Choroid plexus epithelial cell (primary cell): ENCODE data around the gene VCP.
"Not testable (repeated sequence)": the region's sequence is repeated elsewhere in the genome, so short reads cannot be mapped to it uniquely, and the experiment has no call there.

ENCODE experiments used
- DNase-seq: peaks from one replicate; pipeline ENCODE4 v3.0.0-alpha.2; 2010; ENCODE audit warnings: low read depth
- H3K4me3 ChIP-seq: 2 replicates; pipeline ENCODE4 v1.5.1; 2011; ENCODE audit warnings: low read depth, mild to moderate bottlenecking, control low read depth, low read length, moderate library complexity
- TF ChIP-seq, protein P1 (sequence below): conservative IDR thresholded peaks from 2 replicates; pipeline ENCODE4 v1.5.1; 2011; ENCODE audit warnings: low read depth, mild to moderate bottlenecking, control low read depth, inconsistent platforms, low read length, moderate library complexity

Gene VCP

DNA sequence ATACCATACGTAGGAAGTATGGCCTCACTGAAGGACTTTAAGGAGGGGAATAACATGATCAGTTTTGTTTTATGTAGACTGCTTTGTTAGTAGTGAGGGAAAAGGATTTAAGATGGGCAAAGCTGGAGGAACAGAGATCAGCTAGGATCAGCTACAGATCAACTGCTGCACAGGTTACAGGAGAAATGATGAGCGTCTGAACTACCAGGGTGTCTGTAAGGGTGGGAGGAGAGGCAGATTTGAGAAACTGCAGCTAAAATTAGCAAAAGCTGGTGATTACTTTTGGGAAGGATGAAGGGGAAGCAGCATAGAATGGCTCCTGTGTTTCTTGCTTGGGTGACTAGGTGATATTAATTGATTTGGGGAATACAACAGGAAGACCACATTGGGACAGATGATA, 39.3 kb downstream of the VCP start:
- no peak for DNase-seq
- TF ChIP-seq, protein P1, sequence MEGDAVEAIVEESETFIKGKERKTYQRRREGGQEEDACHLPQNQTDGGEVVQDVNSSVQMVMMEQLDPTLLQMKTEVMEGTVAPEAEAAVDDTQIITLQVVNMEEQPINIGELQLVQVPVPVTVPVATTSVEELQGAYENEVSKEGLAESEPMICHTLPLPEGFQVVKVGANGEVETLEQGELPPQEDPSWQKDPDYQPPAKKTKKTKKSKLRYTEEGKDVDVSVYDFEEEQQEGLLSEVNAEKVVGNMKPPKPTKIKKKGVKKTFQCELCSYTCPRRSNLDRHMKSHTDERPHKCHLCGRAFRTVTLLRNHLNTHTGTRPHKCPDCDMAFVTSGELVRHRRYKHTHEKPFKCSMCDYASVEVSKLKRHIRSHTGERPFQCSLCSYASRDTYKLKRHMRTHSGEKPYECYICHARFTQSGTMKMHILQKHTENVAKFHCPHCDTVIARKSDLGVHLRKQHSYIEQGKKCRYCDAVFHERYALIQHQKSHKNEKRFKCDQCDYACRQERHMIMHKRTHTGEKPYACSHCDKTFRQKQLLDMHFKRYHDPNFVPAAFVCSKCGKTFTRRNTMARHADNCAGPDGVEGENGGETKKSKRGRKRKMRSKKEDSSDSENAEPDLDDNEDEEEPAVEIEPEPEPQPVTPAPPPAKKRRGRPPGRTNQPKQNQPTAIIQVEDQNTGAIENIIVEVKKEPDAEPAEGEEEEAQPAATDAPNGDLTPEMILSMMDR, result no peak
- H3K4me3 ChIP-seq, result no peak overlapping the region

DNA sequence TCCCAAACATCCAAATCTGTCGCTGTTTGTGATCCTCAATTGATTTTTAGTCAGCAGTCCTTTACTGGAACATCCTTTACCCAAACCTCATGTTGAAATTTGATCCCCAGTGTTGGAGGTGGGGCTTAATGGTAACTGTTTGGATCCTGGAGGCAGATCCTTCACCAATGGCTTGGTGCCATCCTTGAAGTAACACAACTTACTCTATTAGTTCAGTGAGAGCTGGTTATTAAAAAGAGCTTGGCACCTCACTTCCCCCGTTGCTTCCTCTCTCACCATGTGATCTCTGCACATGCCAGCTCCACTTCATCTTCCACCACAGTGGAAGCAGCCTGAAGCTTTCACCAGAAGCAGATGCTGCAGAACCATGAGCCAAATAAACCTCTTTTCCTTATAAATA, 42.6 kb downstream of the VCP start:
- H3K4me3 ChIP-seq, result no peak overlapping the region
- TF ChIP-seq, protein P1, result no peak
- DNase-seq, result peak; percentile 39

DNA sequence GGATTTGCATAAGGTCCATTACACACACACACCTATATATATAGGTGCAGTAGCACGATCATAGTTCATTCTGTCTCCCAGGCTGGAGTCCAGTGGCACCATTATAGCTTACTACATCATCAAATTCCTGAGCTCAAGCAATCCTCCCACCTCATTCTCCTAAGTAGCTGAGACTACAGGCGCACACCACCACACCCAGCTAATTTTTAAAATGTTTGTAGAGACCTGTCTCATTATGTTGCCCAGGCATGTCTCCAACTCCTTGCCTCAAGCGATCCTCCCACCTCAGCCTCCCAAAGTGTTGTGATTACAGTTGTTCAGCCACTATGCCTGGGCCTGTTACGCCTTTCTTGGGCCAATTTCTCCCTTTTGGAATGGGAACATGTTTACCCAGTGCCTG, 43.2 kb downstream of the VCP start:
- DNase-seq, result no peak
- TF ChIP-seq, protein P1, result no peak
- H3K4me3 ChIP-seq, result no peak overlapping the region

DNA sequence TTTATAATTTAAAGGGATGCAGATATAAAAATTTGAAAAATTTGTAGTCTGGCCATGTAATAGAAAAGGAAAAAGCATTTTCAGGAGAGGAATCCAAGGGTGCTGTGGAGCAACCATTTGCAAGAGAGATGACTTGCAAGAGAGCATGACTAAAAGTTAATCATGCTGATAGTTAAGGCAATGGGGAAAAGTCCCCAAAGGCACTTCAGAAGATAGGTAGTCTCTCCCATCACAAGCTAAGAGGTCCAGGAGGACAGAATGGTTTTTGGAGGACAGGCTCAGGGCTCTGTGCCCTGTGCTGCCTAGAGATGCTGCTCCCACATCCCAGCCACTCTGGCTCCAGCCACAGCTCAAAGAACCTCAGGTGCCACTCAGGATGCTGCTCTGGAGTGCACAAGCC, 44.1 kb downstream of the VCP start:
- no peak for DNase-seq
- TF ChIP-seq, protein P1, result no peak
- no peak overlapping the region for H3K4me3 ChIP-seq

DNA sequence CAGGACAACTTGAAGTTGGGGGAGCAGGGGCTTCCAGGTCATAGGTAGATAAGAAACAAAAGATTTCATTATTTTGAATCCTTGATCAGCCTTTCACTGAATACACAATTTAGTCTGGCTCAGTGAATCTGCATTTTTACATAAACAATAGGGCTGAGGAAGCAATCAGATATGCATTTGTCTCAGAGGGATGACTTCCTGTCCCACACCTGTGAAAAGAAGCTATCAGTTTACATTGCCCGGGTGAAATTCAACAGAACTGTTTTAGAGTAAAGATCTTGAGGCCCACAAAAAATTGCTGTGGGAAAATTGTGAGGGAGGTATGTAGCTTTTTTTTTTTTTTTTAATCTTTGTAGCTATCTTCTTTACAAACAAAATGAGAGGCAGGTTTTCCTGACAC, 44.6 kb downstream of the VCP start:
- DNase-seq, result no peak
- H3K4me3 ChIP-seq, result no peak overlapping the region
- TF ChIP-seq, protein P1, result no peak

DNA sequence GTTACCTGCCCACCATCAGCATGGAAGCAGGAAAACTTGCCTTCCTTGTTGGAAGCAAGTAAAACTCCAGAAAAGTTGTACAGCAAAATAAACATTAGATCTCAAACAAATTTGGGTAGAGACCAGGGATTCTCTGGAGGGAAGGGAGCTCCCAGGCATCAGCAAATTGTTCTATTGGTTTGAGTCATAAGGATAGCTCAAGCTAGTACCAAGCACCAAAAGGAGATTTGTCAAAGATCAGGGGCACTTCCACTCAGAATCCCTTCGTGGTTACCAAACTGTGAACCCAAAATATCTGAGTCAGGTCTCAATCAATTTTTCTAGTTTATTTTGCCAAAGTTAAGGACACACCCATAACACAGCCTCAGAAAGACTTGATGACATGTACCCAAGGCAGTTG, 45.1 kb downstream of the VCP start:
- TF ChIP-seq, protein P1, result no peak
- no peak overlapping the region for H3K4me3 ChIP-seq
- no peak for DNase-seq

DNA sequence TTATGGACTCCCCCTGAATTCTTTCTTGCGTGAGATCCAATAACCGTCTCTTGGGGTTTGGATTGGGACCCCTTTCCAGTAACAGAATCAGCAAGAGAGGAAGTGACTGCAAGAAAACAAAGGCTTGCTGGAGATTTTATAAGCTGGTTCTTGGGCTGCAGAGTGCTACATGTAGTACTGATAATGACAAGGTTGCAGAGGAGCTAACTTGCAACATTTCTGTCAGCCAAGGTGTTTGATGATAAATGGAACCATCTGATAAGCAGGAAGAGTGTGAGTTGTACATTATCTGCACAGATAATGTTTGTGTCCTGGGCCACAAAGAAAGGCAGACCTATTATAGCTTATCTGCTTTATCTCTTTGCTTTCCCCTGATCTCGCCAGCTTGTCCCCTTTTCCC, 45.8 kb downstream of the VCP start:
- TF ChIP-seq, protein P1, result no peak
- no peak for DNase-seq
- H3K4me3 ChIP-seq, result no peak overlapping the region

DNA sequence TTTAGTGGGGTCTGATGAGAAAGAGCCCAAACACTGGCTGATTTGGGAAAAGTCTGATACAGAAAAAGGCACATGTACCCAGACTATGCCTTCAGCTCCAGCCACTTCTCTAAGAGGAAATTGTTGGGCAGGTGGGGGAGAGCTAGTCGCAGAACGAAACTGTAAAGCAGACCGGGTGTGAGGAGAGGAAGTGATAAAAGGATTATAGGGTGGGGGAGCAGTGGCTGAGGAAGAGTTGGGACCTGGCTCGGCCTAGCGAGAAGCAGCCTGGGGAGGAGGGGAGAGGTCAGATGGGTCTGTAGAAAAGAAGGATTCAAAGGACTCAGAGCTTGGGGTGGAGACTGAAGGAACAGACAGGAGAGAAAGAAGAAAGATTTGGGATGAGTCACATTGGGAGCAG, 49.0 kb downstream of the VCP start:
- not testable (repeated sequence) for H3K4me3 ChIP-seq, DNase-seq
